Cortex of kidney (tissue), 1 donor: ENCODE measurements around the gene TLE6.
"Not testable (repeated sequence)": the region's sequence is repeated elsewhere in the genome, so short reads cannot be mapped to it uniquely, and the experiment has no call there.

Experiments used
- DNase-seq: peaks from one replicate; lab custom pipeline; 2025; lab: John Stamatoyannopoulos, UW

Gene TLE6

GRCh38 chr19:3004522-3004921, 27.2 kb downstream of the TLE6 start:
- DNase-seq, result no peak

DNA sequence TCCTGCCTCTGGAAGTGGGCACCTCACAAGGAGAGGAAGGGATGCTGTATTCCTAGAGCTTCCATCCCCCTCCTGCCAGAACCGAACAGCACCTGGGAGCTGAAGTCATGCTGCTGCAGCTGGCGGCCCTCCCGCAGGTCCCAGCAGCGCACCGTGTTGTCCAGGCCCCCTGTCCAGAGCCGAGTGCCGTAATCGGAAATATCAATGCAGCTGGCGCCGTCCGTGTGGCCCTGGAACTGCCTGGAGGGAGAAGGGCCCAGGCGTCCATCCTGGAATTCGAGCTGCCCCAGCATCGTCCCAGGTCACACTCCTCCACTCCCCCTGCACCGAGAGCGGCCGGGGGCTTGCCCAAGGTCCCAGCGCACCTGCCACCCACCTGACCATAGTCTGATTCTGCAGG, 28.0 kb downstream of the TLE6 start:
- no peak for DNase-seq

GRCh38 chr19:3006075-3006767, 28.9 kb downstream of the TLE6 start:
- no peak for DNase-seq

DNA sequence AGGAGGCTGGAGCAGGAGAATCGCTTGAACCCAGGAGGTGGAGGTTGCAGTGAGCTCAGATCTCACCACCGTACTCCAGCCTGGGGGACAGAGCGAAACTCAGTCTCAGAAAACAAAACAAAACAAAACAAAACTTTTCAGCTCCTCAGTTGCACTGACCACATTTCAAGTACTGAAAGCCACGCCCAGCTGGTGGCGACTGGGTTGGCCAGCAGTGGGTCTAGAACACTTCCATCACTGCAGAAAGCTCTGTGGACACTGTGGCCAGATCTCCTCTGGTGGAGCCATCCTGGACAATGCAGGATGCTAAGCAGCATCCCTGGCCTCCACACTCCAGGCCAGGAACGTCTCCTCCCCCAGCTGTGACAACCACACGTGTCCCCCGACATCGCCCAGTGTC, 30.6 kb downstream of the TLE6 start:
- DNase-seq, result no peak

GRCh38 chr19:3008994-3009393, 31.6 kb downstream of the TLE6 start:
- no peak for DNase-seq

GRCh38 chr19:3010871-3011270, 33.5 kb downstream of the TLE6 start:
- DNase-seq, result no peak

GRCh38 chr19:3012059-3012458, 34.7 kb downstream of the TLE6 start:
- DNase-seq, result not testable (repeated sequence)

DNA sequence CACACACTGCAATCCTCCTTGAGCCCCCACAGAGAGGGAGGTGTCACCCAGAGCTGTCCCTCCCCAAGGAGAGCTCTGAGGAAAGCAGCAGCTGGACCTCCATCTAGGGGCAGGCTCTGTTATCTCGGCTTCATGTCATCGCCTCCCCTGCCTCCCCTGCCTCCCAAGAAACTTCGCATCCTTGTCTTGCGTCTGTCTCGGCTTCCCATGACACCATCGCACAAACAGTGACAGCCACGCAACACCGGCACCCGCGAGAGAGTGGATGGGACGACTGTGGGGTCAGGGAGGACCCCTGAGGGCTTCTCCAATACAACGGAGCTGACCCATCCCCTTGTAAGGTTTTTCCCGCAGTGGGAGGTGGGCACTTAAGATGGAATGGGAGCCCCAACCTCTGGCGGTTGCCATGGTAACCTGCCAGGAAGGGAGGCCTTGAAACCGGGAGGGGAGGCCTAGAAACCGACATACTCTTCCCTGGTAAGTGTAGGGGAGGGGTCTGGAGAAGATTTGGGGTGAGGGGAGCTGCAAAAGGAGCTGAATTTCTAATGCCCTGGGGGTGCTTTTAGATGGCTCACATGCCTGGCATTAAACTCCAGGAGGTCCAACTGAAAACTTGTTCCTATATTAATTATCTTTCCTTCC, 35.4 kb downstream of the TLE6 start:
- no peak for DNase-seq

- DNase-seq, result no peak
Measured at GRCh38 chr19:3013263-3013725, 35.9 kb downstream of the TLE6 start.

DNA sequence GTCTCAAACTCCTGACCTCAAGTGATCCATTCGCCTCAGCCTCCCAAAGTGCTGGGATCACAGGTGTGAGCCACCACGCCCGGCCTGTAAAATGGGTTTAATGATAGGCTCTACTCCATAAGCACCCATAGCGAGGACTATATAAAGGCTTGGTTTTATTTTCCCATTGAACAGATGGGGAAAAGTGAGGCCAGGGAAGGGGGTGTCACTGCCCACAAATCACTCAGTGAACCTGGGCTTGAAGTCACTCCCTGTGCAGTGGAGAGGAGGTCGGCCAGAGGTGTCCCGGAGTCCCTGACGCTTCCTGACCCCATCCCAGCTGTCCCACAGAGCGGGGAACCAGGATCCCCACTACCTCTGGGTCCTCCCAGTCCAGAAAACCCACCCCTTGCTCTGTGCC, 36.8 kb downstream of the TLE6 start:
- no peak for DNase-seq

- DNase-seq, result no peak
Measured at GRCh38 chr19:3015126-3016057, 38.0 kb downstream of the TLE6 start.

DNA sequence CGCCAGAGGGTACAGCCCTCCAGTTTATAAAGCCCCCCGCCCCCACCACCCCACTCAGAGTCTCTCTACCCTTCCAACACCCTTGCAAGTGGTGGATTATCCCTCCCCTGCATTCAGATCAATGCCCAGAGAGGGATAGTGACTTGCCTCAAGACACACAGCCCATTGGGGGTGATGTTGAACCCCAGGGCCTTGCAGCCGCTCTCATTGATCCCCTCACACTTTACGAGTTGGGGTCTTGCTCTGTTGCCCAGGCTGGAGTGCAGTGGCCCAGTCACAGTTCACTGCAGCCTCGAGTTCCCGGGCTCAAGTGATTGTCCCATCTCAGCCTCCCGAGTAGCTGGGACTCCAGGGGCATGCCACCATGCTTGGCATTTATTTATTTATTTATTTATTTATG, 40.6 kb downstream of the TLE6 start:
- no peak for DNase-seq

- no peak for DNase-seq
Measured at GRCh38 chr19:3019211-3019854, 42.0 kb downstream of the TLE6 start.

GRCh38 chr19:3020321-3020960, 43.1 kb downstream of the TLE6 start:
- no peak for DNase-seq

DNA sequence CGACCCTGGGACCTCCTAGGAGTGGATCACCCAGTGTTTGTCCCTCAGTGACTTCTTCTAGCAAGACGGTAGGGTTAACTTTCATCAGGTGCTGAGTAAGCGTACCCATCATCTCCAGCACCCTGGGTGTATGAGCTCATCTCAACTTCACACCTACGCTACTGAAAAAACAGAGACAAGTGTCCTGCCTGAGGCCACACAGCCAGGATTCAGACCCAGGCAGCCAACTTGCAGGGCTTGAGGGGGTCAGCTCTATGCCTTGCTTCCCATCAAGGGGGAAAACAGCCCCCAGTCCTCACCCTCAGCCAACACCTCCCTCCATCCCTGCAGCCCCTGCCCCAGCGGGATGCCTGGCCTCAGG, 47.1 kb downstream of the TLE6 start:
- DNase-seq, result no peak

DNA sequence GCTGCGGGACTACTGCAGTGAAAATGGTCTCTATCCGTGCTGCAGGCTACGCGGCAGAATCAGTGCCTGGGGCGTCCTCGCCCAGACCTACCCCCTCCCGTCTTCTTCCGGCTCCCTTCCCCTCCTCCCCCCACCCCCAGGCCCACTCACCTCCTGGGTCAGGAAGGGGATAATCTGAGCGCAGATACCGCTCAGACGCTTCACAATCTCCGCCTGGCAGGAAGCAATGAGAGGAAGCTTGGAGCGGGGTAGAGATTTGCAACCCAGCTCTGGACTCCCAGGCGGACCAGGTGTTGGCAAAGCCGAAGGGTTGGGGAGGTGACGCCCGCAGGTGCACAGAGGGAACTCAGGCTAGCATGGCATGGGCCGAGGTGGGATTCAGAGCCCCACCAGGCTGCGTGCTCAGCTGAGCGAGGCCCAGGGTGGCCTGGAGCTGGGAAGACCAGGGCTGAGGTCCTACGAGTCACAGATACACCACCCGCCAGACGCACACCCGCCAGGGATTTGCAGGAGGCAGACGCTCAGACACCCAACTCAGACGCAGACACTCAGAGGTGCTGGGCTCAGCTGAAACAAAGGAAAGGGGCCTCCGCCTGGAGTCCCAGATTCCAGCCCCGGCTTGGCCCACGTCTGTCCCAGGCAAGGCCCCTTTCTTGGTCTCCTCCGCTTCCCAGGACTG, 47.6 kb downstream of the TLE6 start:
- DNase-seq, result no peak

DNA sequence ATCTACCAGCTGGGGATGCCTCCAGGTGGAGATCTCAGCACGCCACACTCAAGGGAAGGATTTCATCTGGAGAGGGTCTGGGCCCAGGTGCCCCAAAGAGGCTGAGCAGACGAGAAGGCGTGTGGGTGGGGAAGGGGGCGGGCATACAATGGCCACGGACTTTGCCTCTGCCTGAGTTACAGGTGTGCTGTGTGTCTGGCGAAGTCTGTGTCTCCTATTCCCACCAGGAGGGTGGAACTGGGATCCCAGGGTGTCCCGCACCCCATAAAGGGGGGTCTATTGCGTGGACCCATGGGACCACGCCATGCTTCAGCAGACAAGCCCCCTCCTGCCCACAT, 48.2 kb downstream of the TLE6 start:
- DNase-seq, result no peak

GRCh38 chr19:3026768-3027167, 49.4 kb downstream of the TLE6 start:
- no peak for DNase-seq

DNA sequence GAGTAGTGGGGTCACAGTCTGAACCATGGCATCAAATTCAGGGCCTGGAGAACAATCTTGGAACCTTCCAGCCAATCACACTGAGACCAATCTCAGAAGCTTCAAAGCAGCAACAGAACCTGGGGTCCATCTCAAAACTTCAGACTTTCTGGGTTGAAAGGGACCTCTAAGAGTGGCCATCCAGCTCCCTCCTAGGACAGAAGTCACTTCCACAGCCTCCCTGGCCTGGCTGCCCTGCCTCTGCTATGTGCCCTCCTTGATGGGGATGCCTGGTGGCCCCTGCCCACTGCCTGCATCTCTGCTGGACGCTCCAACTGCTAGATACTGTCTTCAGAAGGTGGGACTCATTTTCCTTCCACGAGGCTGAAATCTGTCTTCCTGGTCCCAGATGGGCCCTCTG, 49.9 kb downstream of the TLE6 start:
- no peak for DNase-seq

GRCh38 chr19:3027981-3028304, 50.6 kb downstream of the TLE6 start:
- no peak for DNase-seq

DNA sequence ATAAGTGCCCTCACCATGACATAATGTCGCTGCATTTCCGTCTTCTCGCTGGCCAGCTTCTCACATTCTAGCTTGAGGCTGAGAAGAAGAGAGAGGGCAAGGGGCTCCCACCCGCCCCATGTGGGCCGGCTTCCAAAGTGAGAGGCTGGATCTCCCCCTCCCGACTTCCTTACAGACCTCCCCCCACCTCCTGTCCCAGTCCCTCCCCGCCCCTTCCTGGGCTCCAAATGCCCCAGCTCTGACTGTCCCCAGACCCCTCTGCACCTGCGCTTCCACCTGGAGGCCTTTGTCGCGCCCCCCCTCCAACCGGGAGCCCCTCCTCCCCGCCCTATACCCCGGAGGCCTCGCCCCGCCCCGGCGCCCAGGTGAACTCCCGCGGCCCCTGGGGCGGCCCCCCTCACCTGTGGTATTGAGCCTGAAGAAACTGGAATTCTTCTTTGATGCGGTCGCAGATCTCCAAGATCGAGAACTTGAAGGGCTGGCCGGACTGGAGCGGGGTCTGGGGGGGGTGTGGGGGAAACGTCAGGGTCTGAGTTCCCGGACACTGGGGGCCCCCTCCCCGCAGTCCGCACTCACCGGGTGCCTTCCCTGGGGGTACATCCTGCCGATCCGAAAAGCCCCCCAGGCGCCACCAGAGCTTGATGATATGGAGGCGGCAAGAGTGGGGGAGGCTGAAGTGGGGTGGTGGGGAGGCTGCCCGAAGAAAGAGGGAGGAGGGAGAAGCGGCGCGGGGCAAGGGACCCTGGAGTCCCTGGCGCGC, 51.1 kb downstream of the TLE6 start:
- DNase-seq, result no peak
